GM10248 (cell line): Measurements from ENCODE around the gene ARHGEF12.

Experiments
- CTCF ChIA-PET: fragments of 300-600 bp; sonication (Branson Sonifier 250); formaldehyde crosslinking; extraction: SDS; loops from one replicate; lab custom pipeline; 2021; ENCODE audit warnings: antibody characterized with exemption; lab: Yijun Ruan, JAX
- POLR2A ChIA-PET: fragments of 350-650 bp; sonication (Branson Sonifier 250); formaldehyde crosslinking; extraction: SDS; loops from one replicate; lab custom pipeline; 2020; ENCODE audit warnings: antibody characterized with exemption; lab: Yijun Ruan, JAX
- DNase-seq: peaks from one replicate; pipeline ENCODE4 v3.0.0; 2012; ENCODE audit errors: extremely low spot score
- CTCF ChIP-seq: IDR thresholded peaks from 2 replicates; pipeline ENCODE4 v1.5.1; 2012; ENCODE audit warnings: mild to moderate bottlenecking, low read depth; ENCODE audit errors: extremely low read depth, missing control alignments, control extremely low read depth

Gene ARHGEF12

DNA sequence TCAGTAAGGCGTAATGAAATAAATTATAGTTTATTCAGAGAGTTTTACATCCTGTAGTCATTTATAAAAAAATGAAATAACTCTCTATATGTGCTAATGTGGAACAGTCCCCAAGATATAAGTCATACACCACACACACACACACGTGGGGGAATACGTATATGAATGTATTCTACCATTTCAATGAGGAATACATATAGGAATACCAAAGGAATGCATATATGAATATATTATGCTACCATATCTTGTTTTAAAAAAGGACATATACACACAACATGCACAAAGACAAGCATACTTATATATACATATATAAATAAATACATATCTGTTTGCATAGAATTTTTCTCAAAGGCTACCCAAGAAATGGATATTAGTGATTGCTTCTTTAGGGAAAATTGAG lies 135.8 kb downstream of the ARHGEF12 start:
- no peak for TF ChIP-seq CTCF
- no peak for DNase-seq
- ChIA-PET POLR2A (no interaction called here), CTCF (interaction anchor here (0.8 kb wide), 1 partner anchor 16 kb away, joined by 3 read pairs; no protein-coding TSS in a partner anchor)

DNA sequence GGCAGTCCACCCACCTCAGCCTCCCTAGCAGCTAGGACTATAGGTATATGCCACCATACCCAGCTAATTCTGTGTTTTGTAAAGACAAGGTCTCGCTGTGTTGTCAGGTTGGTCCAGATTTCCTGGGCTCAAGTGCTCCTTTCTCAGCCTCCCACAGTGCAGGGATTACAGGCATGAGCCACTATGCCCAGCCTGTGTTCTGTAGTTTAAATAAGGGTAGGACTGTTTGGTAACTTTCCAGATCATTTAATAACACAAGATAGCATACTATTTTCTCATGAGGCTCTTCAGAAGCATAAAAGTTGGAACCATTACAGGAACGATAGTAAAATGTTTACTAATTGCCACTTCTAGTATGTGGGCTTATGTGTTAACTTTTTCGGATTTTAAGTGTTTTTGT lies 137.3 kb downstream of the ARHGEF12 start:
- no peak for TF ChIP-seq CTCF
- ChIA-PET CTCF (interaction anchor here (1.0 kb wide), 1 partner anchor 9 kb away, joined by 3 read pairs; no protein-coding TSS in a partner anchor), POLR2A (no interaction called here)
- no peak for DNase-seq

GRCh38 chr11:120482149-120482548 lies 145.9 kb downstream of the ARHGEF12 start:
- CTCF ChIA-PET: interaction anchor here (1.0 kb wide), 1 partner anchor 9 kb away, joined by 3 read pairs; no protein-coding TSS in a partner anchor

GRCh38 chr11:120484722-120485121 lies 148.5 kb downstream of the ARHGEF12 start:
- ChIA-PET POLR2A (no interaction called here), CTCF (no interaction called here)
- no peak for TF ChIP-seq CTCF
- no peak for DNase-seq

More at GRCh38 chr11:120482149-120482548, 145.9 kb downstream of the ARHGEF12 start:
- POLR2A ChIA-PET: no interaction called here
- DNase-seq: no peak
- TF ChIP-seq CTCF: no peak

DNA sequence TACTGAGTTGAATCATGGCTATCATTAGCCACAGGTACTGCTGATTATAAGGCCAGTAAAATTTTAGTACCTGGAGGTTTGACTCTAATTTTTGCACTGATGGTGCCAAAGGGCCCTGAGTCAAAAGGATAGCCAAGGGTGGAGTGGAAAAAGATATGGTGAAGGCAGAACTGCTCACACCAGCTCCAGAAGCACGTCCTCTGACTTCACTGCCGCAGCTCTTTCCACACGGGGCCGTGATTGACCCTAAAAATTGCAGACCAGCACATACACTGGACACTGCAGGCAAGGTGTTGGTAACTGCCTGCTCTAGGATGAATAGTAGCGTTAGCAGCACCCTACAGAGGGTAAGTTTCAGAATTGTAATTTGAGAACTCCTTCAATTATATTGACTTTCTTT lies 149.9 kb downstream of the ARHGEF12 start:
- TF ChIP-seq CTCF: no peak
- POLR2A ChIA-PET: no interaction called here
- DNase-seq: no peak
- CTCF ChIA-PET: no interaction called here

DNA sequence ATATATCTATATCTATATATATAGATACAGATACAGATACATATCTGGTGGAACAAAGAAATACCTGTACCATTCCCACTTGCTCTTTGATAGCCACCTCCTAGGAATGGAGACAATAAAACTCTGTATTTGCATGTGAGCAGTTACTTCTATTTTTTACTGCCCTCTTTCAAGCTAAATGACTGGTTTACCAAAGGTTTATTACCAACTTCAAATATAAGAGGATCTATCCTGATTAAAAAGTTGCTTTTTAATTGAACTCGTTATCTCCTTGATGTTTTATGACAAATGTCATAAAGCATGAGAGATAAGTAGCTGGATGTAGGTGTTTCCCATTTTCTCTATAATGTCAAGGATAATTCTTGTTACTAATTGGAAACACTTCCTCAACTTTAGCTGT lies 153.6 kb downstream of the ARHGEF12 start:
- DNase-seq: no peak
- POLR2A ChIA-PET: no interaction called here
- no peak for TF ChIP-seq CTCF
- CTCF ChIA-PET: interaction anchor here (1.4 to 2.6 kb wide), 5 partner anchors 10 to 463 kb away, joined by 3 to 10 read pairs (median 9); partner anchors contain the start of gene GRIK4
